Measurements from ENCODE around the gene FAM171A1.
A peak's percentile ranks its signal among the peaks of the same experiment; 100 is the strongest.

Gene FAM171A1

DNA sequence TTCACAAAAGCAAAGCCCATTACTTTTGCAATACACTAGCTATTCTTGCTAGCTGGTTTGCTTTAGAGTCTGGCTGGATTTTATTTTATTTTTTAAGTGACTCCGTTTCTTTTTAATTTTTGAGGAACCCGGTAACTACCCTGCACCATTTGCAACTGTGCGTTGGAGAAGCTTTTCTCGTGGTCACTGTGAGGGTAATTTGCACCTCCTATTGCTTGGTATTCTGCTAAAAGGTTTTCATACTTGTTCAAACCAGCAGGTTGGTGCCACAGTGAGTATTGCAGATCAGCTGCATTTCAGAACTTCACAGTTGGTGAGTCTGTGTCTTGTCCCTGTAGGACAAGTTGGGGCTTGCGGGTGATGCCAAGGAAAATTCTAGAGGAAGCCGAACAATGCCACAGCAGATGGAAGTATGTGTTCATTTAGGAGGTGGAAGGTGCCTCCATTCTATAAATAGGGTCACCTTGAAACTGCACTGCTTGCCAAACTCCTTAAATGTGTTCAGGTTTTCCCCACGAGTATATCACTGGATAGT, 198.7 kb downstream of the FAM171A1 start:
- H3K4me3 ChIP-seq (ENCODE audit: low read depth, low read length): no peak overlapping the region
- no peak for DNase-seq (ENCODE audit: low read depth)
- no peak for TF ChIP-seq CTCF (IDR thresholded peaks at IDR 0.05; ENCODE audit: low read depth, low read length, missing control alignments)

DNA sequence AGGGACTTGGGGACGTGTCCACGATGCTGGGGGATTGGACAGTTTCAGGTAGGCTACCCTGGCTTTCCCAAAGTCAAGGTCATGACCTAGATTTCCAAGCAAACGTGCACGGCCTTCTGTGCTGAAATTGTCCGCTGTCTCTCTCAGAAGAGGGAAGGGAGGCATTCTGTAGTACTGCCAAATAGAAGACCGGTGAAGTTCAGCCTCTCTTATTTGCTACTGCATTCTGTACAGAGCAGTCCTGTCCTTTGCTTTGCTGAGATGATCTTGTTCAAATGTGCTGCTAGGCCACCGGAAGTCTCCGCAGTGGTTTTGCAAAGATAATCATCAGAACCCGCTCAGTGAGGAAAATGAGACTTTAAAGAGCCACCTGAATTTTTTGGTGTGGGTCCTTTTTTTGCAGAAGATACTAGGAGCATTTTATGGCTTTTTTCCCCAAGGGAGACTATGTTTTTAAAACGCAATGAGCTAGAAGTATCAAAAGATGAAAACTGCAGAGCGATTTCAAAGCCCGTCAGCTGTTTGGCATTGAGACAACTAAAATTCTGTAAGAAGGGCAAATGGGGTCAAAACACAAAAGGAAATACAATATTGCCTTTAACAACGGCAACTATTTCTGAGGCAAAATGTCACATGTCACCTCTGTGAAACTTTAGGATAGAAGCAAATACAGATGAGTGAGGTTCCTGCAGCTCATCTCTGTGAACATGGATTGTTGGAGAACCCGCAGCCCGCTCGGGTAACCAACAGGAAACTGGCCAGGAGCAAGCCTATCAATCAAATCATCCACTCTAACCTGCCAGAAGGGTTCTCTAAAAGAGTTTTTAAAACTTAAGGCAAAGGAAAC, 201.3 kb downstream of the FAM171A1 start:
- no peak for TF ChIP-seq CTCF (IDR thresholded peaks at IDR 0.05; ENCODE audit: low read depth, low read length, missing control alignments)

GRCh38 chr10:15168786-15169554, 202.1 kb downstream of the FAM171A1 start:
- peak; percentile 53 for DNase-seq (ENCODE audit: low read depth)
- no peak for TF ChIP-seq CTCF (IDR thresholded peaks at IDR 0.05; ENCODE audit: low read depth, low read length, missing control alignments)
- H3K4me3 ChIP-seq (ENCODE audit: low read depth, low read length): peak overlapping the region; percentile 35

More for the DNA sequence above, 201.3 kb downstream of the FAM171A1 start:
- H3K4me3 ChIP-seq (ENCODE audit: low read depth, low read length): no peak overlapping the region
- no peak for DNase-seq (ENCODE audit: low read depth)

GRCh38 chr10:15168291-15168785, 202.8 kb downstream of the FAM171A1 start, which contains the start of gene NMT2:
TSS of gene NMT2 (minus strand) at chr10:15168693. CDS start at chr10:15168612, 81 bp downstream.
- peak within 1 kb of the TSS; percentile 94 for H3K4me3 ChIP-seq (ENCODE audit: low read depth, low read length)
- TF ChIP-seq CTCF (IDR thresholded peaks at IDR 0.05; ENCODE audit: low read depth, low read length, missing control alignments): peak; percentile 33
- DNase-seq (ENCODE audit: low read depth): peak; percentile 21

- TF ChIP-seq CTCF (IDR thresholded peaks at IDR 0.05; ENCODE audit: low read depth, low read length, missing control alignments): peak; percentile 44
- H3K4me3 ChIP-seq (ENCODE audit: low read depth, low read length): peak overlapping the region; percentile 94
- no peak for DNase-seq (ENCODE audit: low read depth)
These were observed 203.4 kb downstream of the FAM171A1 start for GRCh38 chr10:15167411-15168290.

DNA sequence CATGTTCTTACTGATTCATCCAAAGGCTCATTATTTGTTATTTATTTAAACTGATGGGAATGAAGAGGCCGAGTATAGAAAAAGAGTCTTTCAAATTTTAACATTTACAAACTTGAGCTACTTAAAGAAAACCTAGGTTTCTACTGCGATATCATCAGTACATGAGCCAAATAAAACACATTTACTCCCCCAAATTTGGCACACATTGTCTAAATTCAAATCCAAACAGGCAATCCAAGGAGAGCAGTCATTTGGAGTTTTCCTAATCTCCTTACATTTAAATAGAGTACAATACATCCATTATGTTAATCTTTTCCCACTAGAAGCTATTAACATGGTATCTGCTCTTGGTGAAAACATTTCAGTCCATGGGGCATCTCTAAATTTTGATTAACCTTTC, 204.8 kb downstream of the FAM171A1 start:
- DNase-seq (ENCODE audit: low read depth): no peak
- TF ChIP-seq CTCF (IDR thresholded peaks at IDR 0.05; ENCODE audit: low read depth, low read length, missing control alignments): no peak
- H3K4me3 ChIP-seq (ENCODE audit: low read depth, low read length): no peak overlapping the region
